Measurements from ENCODE around the gene CHCHD3.
"Not testable (repeated sequence)": the region's sequence is repeated elsewhere in the genome, so short reads cannot be mapped to it uniquely, and the experiment has no call there.

The CHCHD3 gene

GRCh38 chr7:133040674-133041073 is 41.2 kb downstream of the CHCHD3 start:
- no peak for TF ChIP-seq CTCF (conservative IDR thresholded peaks at IDR 0.05)
- H3K27ac ChIP-seq: no peak overlapping the region

GRCh38 chr7:133040178-133040577 is 41.7 kb downstream of the CHCHD3 start:
- no peak for TF ChIP-seq CTCF (conservative IDR thresholded peaks at IDR 0.05)
- no peak overlapping the region for H3K27ac ChIP-seq

- H3K27ac ChIP-seq: no peak overlapping the region
- TF ChIP-seq CTCF (conservative IDR thresholded peaks at IDR 0.05): no peak
Measured at GRCh38 chr7:133039614-133040013, 42.3 kb downstream of the CHCHD3 start.

GRCh38 chr7:133036289-133036688 is 45.6 kb downstream of the CHCHD3 start:
- no peak for TF ChIP-seq CTCF (conservative IDR thresholded peaks at IDR 0.05)
- H3K27ac ChIP-seq: no peak overlapping the region

- H3K27ac ChIP-seq: not testable (repeated sequence)
Measured at GRCh38 chr7:133035240-133035639, 46.6 kb downstream of the CHCHD3 start.

- TF ChIP-seq CTCF (conservative IDR thresholded peaks at IDR 0.05): no peak
- H3K27ac ChIP-seq: no peak overlapping the region
Measured at GRCh38 chr7:133030346-133030745, 51.5 kb downstream of the CHCHD3 start.

- no peak for TF ChIP-seq CTCF (conservative IDR thresholded peaks at IDR 0.05)
Measured at GRCh38 chr7:133029463-133029862, 52.4 kb downstream of the CHCHD3 start.

GRCh38 chr7:133027397-133027796 is 54.5 kb downstream of the CHCHD3 start:
- H3K27ac ChIP-seq: no peak overlapping the region
- TF ChIP-seq CTCF (conservative IDR thresholded peaks at IDR 0.05): no peak

More at GRCh38 chr7:133029463-133029862, 52.4 kb downstream of the CHCHD3 start:
- no peak overlapping the region for H3K27ac ChIP-seq
